ENCODE results near the gene DMRTC2. TPM values are rescaled to one million over a fixed set of nuclear protein-coding genes. Genes with fewer than 3 reads are reported as not detected.

The DMRTC2 gene
- total RNA-seq, 2 donors from 2014 or later = not detected

GRCh38 chr19:41811981-41812380 lies 32.9 kb upstream of the DMRTC2 start:
- H3K9me3 ChIP-seq = no peaks in the 10 kb centered on the region
- H3K4me3 ChIP-seq = no peak overlapping the region
- no peaks in the 10 kb centered on the region for H3K4me1 ChIP-seq
- no peak for TF ChIP-seq CTCF (IDR thresholded peaks at IDR 0.05)
- H3K27me3 ChIP-seq = no peaks in the 10 kb centered on the region
- no peaks in the 10 kb centered on the region for H3K36me3 ChIP-seq
- H3K27ac ChIP-seq = no peak overlapping the region
- no peak for DNase-seq (ENCODE audit: low spot score)

- Histone ChIP-seq H3K27ac (no peak overlapping the region), H3K4me1 (no peaks in the 10 kb centered on the region), H3K36me3 (no peaks in the 10 kb centered on the region), H3K9me3 (no peaks in the 10 kb centered on the region), H3K27me3 (no peaks in the 10 kb centered on the region), H3K4me3 (no peak overlapping the region)
- DNase-seq (ENCODE audit: low spot score) = no peak
- TF ChIP-seq CTCF (IDR thresholded peaks at IDR 0.05) = no peak
These were observed 30.9 kb upstream of the DMRTC2 start for GRCh38 chr19:41813911-41814310.

- Histone ChIP-seq H3K27ac (no peak overlapping the region), H3K27me3 (no peaks in the 10 kb centered on the region), H3K4me1 (no peaks in the 10 kb centered on the region), H3K9me3 (no peaks in the 10 kb centered on the region), H3K4me3 (no peak overlapping the region), H3K36me3 (no peaks in the 10 kb centered on the region)
- TF ChIP-seq CTCF (IDR thresholded peaks at IDR 0.05) = no peak
- DNase-seq (ENCODE audit: low spot score) = no peak
These were observed 29.5 kb upstream of the DMRTC2 start for GRCh38 chr19:41815301-41815700.

GRCh38 chr19:41816761-41817160 lies 28.1 kb upstream of the DMRTC2 start:
- no peak for DNase-seq (ENCODE audit: low spot score)
- no peak for TF ChIP-seq CTCF (IDR thresholded peaks at IDR 0.05)
- no peaks in the 10 kb centered on the region for H3K9me3 ChIP-seq
- no peaks in the 10 kb centered on the region for H3K4me1 ChIP-seq
- H3K4me3 ChIP-seq = no peak overlapping the region
- H3K27ac ChIP-seq = no peak overlapping the region
- H3K36me3 ChIP-seq = no peaks in the 10 kb centered on the region
- H3K27me3 ChIP-seq = no peaks in the 10 kb centered on the region

GRCh38 chr19:41821003-41821735 lies 23.7 kb upstream of the DMRTC2 start:
- peak in 1 of 2 donors; percentile 48 for TF ChIP-seq CTCF (IDR thresholded peaks at IDR 0.05)
- H3K4me1 ChIP-seq = no peaks in the 10 kb centered on the region
- H3K4me3 ChIP-seq = no peak overlapping the region
- no peaks in the 10 kb centered on the region for H3K9me3 ChIP-seq
- H3K36me3 ChIP-seq = no peaks in the 10 kb centered on the region
- no peak overlapping the region for H3K27ac ChIP-seq
- H3K27me3 ChIP-seq = no peaks in the 10 kb centered on the region
- no peak for DNase-seq (ENCODE audit: low spot score)

Data from right atrium auricular region (tissue), 2 donors.